ENCODE measurements around the gene NDUFAF4. TPM values are rescaled to one million over a fixed set of nuclear protein-coding genes. Genes with fewer than 3 reads are reported as not detected.

NDUFAF4 gene
- total and polyA plus RNA-seq, 2 donors (not counting 3 experiments of a cell fraction or from before 2014, with no cell fraction given), result 8.8 to 44.6 TPM

- H3K9me3 ChIP-seq (replicated peaks; ENCODE audit: control insufficient read depth, insufficient read depth, low read length), result no peaks in the 10 kb centered on the region
- FAIRE-seq, result no peak
- dilution Hi-C loops (cut with MboI; ENCODE audit: extremely low pct_ligation_motif_present, low sequenced_read_pairs), result no loop called here
- no peak overlapping the region for H3K27ac ChIP-seq (ENCODE audit: insufficient read depth, low read depth, low read length)
- intact Hi-C loops (cut with micrococcal nuclease), result no loop called here
- no peaks in the 10 kb centered on the region for H3K36me3 ChIP-seq (ENCODE audit: control insufficient read depth in 2 of 2, extremely low read depth in 1 of 2, insufficient read depth in 2 of 2, low read length in 2 of 2)
- H3K4me1 ChIP-seq (ENCODE audit: control insufficient read depth, extremely low read depth, insufficient read depth, low read length), result no peaks in the 10 kb centered on the region
- peaks cover 13 to 45% of the 10 kb centered on the region in 2 experiments for H3K27me3 ChIP-seq (ENCODE audit: control insufficient read depth in 2 of 2, insufficient read depth in 2 of 2, low read length in 2 of 2)
- no TSS peak for BruUV-seq (replicated peaks)
- TF ChIP-seq FOS (IDR thresholded peaks at IDR 0.05; ENCODE audit: borderline replicate concordance, insufficient read depth, low read length) (no peak), JUN (IDR thresholded peaks at IDR 0.05; ENCODE audit: borderline replicate concordance, insufficient read depth, insufficient read length, low read depth) (no peak), GATA2 (IDR thresholded peaks at IDR 0.05; ENCODE audit: insufficient read depth, insufficient read length, low read depth, low read length) (no peak), MAX (IDR thresholded peaks at IDR 0.05; ENCODE audit: insufficient read depth, insufficient read length) (no peak), POLR2AphosphoS5 (IDR thresholded peaks at IDR 0.05; ENCODE audit: insufficient read depth, low read depth, low read length) (no peak)
- H3K4me3 ChIP-seq (replicated peaks in 1 of 3; ENCODE audit: insufficient read depth in 1 of 3, low read depth in 1 of 3, low read length in 3 of 3), result no peak overlapping the region
- H4K20me1 ChIP-seq (replicated peaks; ENCODE audit: control insufficient read depth, extremely low read depth, insufficient read depth, low read length), result no peaks in the 10 kb centered on the region
- DNase-seq (ENCODE audit: low read depth, low spot score), result no peak
- CTCF ChIA-PET, result interaction anchor here (1.1 to 1.4 kb wide), 2 partner anchors 10 to 19 kb away, joined by 3 to 4 read pairs; no protein-coding TSS in a partner anchor
- no peak overlapping the region for H3K9ac ChIP-seq (replicated peaks; ENCODE audit: extremely low read depth, insufficient read depth, low read length)
- no peak overlapping the region for H2AFZ ChIP-seq (ENCODE audit: low read depth, low read length)
- POLR2A ChIA-PET, result no interaction called here
- no peak overlapping the region for H3K4me2 ChIP-seq (ENCODE audit: insufficient read depth, low read length)
- H3K79me2 ChIP-seq (ENCODE audit: control insufficient read depth, insufficient read depth, low read length), result no peaks in the 10 kb centered on the region
- H3K9me1 ChIP-seq (replicated peaks; ENCODE audit: control insufficient read depth, extremely low read depth, insufficient read depth, low read length), result no peaks in the 10 kb centered on the region
These were observed 19.4 kb upstream of the NDUFAF4 start for GRCh38 chr6:96917098-96917497.

DNA sequence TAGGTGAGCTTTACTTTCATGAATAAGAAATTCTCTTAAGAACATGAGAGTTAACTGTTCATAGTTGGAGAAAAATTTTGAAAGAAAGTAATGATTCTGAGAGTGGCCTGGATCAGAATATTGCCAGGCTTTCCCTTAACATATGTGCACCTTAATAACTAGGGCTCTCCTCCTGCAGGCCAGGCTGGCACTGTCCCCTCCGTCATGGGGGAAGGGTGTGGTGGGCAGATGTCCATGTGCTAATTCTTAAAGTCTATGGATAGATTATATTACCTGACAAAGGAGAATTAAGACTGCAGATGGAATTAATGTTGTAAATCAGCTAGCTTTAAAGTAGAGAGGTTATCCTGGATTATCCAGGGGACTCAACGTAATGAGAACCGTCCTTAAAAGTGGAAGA is 15.9 kb upstream of the NDUFAF4 start:
- DNase-seq (ENCODE audit: low read depth, low spot score) (no peak), FAIRE-seq (no peak)
- H3K4me3 ChIP-seq (replicated peaks in 1 of 3; ENCODE audit: insufficient read depth in 1 of 3, low read depth in 1 of 3, low read length in 3 of 3), result no peak overlapping the region
- no peak overlapping the region for H3K27ac ChIP-seq (ENCODE audit: insufficient read depth, low read depth, low read length)
- TF ChIP-seq EZH2 (IDR thresholded peaks at IDR 0.05; ENCODE audit: borderline replicate concordance, low read depth, low read length, severe bottlenecking) (no peak), GATA2 (IDR thresholded peaks at IDR 0.05; ENCODE audit: insufficient read depth, insufficient read length, low read depth, low read length) (no peak), MAX (IDR thresholded peaks at IDR 0.05; ENCODE audit: insufficient read depth, insufficient read length) (no peak), MYC (IDR thresholded peaks at IDR 0.05; ENCODE audit: low read depth, low read length) (no peak), JUN (IDR thresholded peaks at IDR 0.05; ENCODE audit: borderline replicate concordance, insufficient read depth, insufficient read length, low read depth) (no peak), POLR2AphosphoS5 (IDR thresholded peaks at IDR 0.05; ENCODE audit: insufficient read depth, low read depth, low read length) (no peak), POLR2A (IDR thresholded peaks at IDR 0.05; ENCODE audit: low read depth, low read length) (no peak), FOS (IDR thresholded peaks at IDR 0.05; ENCODE audit: borderline replicate concordance, insufficient read depth, low read length) (no peak)
- TF ChIP-seq, protein P1, sequence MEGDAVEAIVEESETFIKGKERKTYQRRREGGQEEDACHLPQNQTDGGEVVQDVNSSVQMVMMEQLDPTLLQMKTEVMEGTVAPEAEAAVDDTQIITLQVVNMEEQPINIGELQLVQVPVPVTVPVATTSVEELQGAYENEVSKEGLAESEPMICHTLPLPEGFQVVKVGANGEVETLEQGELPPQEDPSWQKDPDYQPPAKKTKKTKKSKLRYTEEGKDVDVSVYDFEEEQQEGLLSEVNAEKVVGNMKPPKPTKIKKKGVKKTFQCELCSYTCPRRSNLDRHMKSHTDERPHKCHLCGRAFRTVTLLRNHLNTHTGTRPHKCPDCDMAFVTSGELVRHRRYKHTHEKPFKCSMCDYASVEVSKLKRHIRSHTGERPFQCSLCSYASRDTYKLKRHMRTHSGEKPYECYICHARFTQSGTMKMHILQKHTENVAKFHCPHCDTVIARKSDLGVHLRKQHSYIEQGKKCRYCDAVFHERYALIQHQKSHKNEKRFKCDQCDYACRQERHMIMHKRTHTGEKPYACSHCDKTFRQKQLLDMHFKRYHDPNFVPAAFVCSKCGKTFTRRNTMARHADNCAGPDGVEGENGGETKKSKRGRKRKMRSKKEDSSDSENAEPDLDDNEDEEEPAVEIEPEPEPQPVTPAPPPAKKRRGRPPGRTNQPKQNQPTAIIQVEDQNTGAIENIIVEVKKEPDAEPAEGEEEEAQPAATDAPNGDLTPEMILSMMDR (IDR thresholded peaks at IDR 0.05; ENCODE audit: extremely low read depth in 1 of 2, insufficient read depth in 1 of 2, low read depth in 1 of 2, low read length in 2 of 2), result no peak
- peaks cover 2 to 19% of the 10 kb centered on the region in 2 experiments for H3K27me3 ChIP-seq (ENCODE audit: control insufficient read depth in 2 of 2, insufficient read depth in 2 of 2, low read length in 2 of 2)
- H3K9ac ChIP-seq (replicated peaks; ENCODE audit: extremely low read depth, insufficient read depth, low read length), result no peak overlapping the region
- no TSS peak for BruUV-seq (replicated peaks)
- H3K4me1 ChIP-seq (ENCODE audit: control insufficient read depth, extremely low read depth, insufficient read depth, low read length), result no peaks in the 10 kb centered on the region
- CTCF ChIA-PET, result no interaction called here
- H3K79me2 ChIP-seq (ENCODE audit: control insufficient read depth, insufficient read depth, low read length), result no peaks in the 10 kb centered on the region
- no peak overlapping the region for H3K4me2 ChIP-seq (ENCODE audit: insufficient read depth, low read length)
- H4K20me1 ChIP-seq (replicated peaks; ENCODE audit: control insufficient read depth, extremely low read depth, insufficient read depth, low read length), result no peaks in the 10 kb centered on the region
- H2AFZ ChIP-seq (ENCODE audit: low read depth, low read length), result no peak overlapping the region
- no peaks in the 10 kb centered on the region for H3K9me3 ChIP-seq (replicated peaks; ENCODE audit: control insufficient read depth, insufficient read depth, low read length)
- H3K9me1 ChIP-seq (replicated peaks; ENCODE audit: control insufficient read depth, extremely low read depth, insufficient read depth, low read length), result no peaks in the 10 kb centered on the region
- no peaks in the 10 kb centered on the region for H3K36me3 ChIP-seq (ENCODE audit: control insufficient read depth in 2 of 2, extremely low read depth in 1 of 2, insufficient read depth in 2 of 2, low read length in 2 of 2)
- intact Hi-C loops (cut with micrococcal nuclease) (no loop called here), dilution Hi-C loops (cut with MboI; ENCODE audit: extremely low pct_ligation_motif_present, low sequenced_read_pairs) (no loop called here)
- POLR2A ChIA-PET, result no interaction called here

All from endothelial cell of umbilical vein (primary cell).